Endodermal cell (in vitro differentiated cells): ENCODE results near the gene SLC10A2. TPM values are rescaled to one million over a fixed set of nuclear protein-coding genes. Genes with fewer than 3 reads are reported as not detected.

Source experiments
- DNase-seq: peaks from one replicate; pipeline ENCODE4 v3.0.0-alpha.2; 2017
- H3K27ac ChIP-seq: 2 replicates; pipeline ENCODE4 v1.5.1; 2013; ENCODE audit warnings: mild to moderate bottlenecking, low read depth, low read length, moderate library complexity
- H3K27me3 ChIP-seq: 2 replicates; pipeline ENCODE4 v1.6.1; 2013; ENCODE audit warnings: mild to moderate bottlenecking, low read length, moderate library complexity; ENCODE audit not compliant: insufficient read depth, control insufficient read depth, poor library complexity, severe bottlenecking
- H3K36me3 ChIP-seq: 2 replicates; pipeline ENCODE4 v1.7.0; 2013; ENCODE audit warnings: mild to moderate bottlenecking, low read length, moderate library complexity; ENCODE audit not compliant: control insufficient read depth, insufficient read depth
- H3K4me1 ChIP-seq: one replicate; pipeline ENCODE4 v1.7.0; 2013; ENCODE audit warnings: low read length; ENCODE audit not compliant: control insufficient read depth, insufficient read depth
- H3K4me3 ChIP-seq: 2 replicates; pipeline ENCODE4 v1.5.1; 2013; ENCODE audit warnings: mild to moderate bottlenecking, low read length, moderate library complexity
- H3K9ac ChIP-seq: 2 replicates; pipeline ENCODE4 v1.6.1; 2013; ENCODE audit warnings: mild to moderate bottlenecking, low read length, moderate library complexity; ENCODE audit not compliant: poor library complexity, severe bottlenecking; ENCODE audit errors: extremely low read depth
- H3K9me3 ChIP-seq: 2 replicates; pipeline ENCODE4 v1.6.1; 2013; ENCODE audit warnings: mild to moderate bottlenecking, low read length, moderate library complexity; ENCODE audit not compliant: control insufficient read depth
- H3K27ac Mint-ChIP-seq: 2 replicates; pipeline ENCODE4 v1.8.0; 2020; ENCODE audit warnings: mixed read lengths
- H3K27me3 Mint-ChIP-seq: 2 replicates; pipeline ENCODE4 v1.8.0; 2021; ENCODE audit warnings: mild to moderate bottlenecking, mixed read lengths; ENCODE audit not compliant: insufficient read depth
- H3K36me3 Mint-ChIP-seq: 2 replicates; pipeline ENCODE4 v1.8.0; 2020; ENCODE audit warnings: low read depth, mixed read lengths
- H3K4me1 Mint-ChIP-seq: 2 replicates; pipeline ENCODE4 v1.8.0; 2020; ENCODE audit warnings: mixed read lengths
- H3K4me3 Mint-ChIP-seq: 2 replicates; pipeline ENCODE4 v1.8.0; 2020; ENCODE audit warnings: mild to moderate bottlenecking, moderate library complexity, mixed read lengths
- H3K9me3 Mint-ChIP-seq: 2 replicates; pipeline ENCODE4 v1.8.0; 2020; ENCODE audit warnings: mild to moderate bottlenecking, mixed read lengths
- WGBS, 2 experiments: methylation state at CpG; one replicate each; pipeline versions ENCODE4 v1.1.5 to v1.1.7; 2013; ENCODE audit warnings: missing lambda C conversion rate in 2 of 2, mixed read lengths in 1 of 2; ENCODE audit not compliant: insufficient coverage in 1 of 2, insufficient read length in 1 of 2; 5-methylcytosine and 5-hydroxymethylcytosine counted together
- total RNA-seq, 2 donors: library from RNA; stranded (reverse); fragmentation: NEBNext Ultra II Directional in 1 of 2; extraction: Animal tissue kit (Norgen Biotek cat#: 25700) in 1 of 2; gene quantifications; 2 replicates in 1 of 2; 3 replicates in 1 of 2; pipeline ENCODE4 v1.2.1, GENCODE V29; 2021
- TF ChIP-seq, protein P1 (sequence below): fragments of 200-600 bp; sonication (generic); conservative IDR thresholded peaks from 2 replicates; pipeline ENCODE4 v1.5.0; 2021; ENCODE audit warnings: antibody characterized with exemption, mild to moderate bottlenecking

SLC10A2 gene
- total RNA-seq, 2 donors from 2014 or later = not detected

DNA sequence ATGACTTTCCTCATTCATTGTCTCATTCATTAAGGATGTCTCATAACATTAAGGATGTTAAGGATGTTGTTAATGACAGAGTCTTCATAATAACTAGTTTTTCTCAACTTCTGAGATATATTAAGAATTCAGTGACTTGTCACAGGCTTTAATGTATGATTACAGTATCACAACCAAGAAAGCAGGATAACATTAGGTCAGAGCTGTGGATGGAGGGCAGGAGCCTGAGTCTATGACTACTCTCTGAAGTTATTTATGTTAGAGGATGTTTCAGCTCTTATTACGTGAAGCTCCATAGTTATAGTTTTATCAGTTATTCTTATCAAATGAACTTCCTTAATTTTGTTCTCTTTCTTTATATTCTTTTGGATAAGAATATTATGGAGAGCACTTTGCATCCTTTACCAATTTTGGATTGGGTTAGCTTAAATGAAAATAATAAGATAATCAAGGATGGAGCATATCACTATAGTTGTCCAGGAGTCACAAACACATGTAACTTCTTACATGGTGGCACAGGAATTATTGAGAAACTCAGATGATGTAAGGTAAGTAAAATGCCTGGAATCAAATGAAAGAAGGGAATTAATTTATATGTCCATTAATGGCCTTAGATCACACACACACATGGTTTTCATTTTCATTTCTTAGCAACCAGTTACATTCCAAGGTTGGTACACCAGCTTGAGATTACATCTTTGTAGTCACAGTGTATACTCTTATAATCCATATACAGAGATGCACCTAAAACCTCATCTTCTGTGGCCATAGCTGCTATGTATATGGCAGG lies 57.0 kb downstream of the SLC10A2 start:
- Histone ChIP-seq H3K9me3 (no peaks in the 10 kb centered on the region), H3K27me3 (no peaks in the 10 kb centered on the region), H3K9ac (no peak overlapping the region), H3K27ac (no peak overlapping the region), H3K4me1 (no peaks in the 10 kb centered on the region), H3K36me3 (no peaks in the 10 kb centered on the region), H3K4me3 (no peak overlapping the region)
- Mint-ChIP-seq H3K27ac (no peak overlapping the region), H3K4me3 (no peak overlapping the region), H3K4me1 (no peaks in the 10 kb centered on the region), H3K27me3 (peaks cover 2% of the 10 kb centered on the region), H3K9me3 (no peaks in the 10 kb centered on the region), H3K36me3 (no peaks in the 10 kb centered on the region)
- TF ChIP-seq, protein P1, sequence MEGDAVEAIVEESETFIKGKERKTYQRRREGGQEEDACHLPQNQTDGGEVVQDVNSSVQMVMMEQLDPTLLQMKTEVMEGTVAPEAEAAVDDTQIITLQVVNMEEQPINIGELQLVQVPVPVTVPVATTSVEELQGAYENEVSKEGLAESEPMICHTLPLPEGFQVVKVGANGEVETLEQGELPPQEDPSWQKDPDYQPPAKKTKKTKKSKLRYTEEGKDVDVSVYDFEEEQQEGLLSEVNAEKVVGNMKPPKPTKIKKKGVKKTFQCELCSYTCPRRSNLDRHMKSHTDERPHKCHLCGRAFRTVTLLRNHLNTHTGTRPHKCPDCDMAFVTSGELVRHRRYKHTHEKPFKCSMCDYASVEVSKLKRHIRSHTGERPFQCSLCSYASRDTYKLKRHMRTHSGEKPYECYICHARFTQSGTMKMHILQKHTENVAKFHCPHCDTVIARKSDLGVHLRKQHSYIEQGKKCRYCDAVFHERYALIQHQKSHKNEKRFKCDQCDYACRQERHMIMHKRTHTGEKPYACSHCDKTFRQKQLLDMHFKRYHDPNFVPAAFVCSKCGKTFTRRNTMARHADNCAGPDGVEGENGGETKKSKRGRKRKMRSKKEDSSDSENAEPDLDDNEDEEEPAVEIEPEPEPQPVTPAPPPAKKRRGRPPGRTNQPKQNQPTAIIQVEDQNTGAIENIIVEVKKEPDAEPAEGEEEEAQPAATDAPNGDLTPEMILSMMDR = no peak
- no CpG with 5 or more reads among the region's 1 CpG for WGBS, 2 experiments
- DNase-seq = no peak

DNA sequence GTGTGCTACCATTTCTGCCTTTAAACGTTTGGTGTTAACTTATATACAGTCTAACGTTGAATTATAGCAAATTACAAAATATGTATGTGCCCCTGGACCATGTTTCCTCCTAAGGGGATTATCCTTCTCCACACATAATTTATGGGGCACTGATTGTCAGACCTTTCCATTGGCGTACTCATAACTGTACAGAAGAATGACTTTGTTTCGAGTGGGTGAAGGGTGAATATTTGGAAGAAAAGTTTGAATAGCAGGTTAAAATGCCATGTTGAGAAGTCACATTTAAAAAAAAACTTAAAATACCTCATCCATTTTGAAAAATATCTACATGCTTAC lies 58.8 kb downstream of the SLC10A2 start:
- TF ChIP-seq, protein P1 = no peak
- Histone ChIP-seq H3K36me3 (no peaks in the 10 kb centered on the region), H3K27me3 (no peaks in the 10 kb centered on the region), H3K4me1 (no peaks in the 10 kb centered on the region), H3K27ac (no peak overlapping the region), H3K9ac (no peak overlapping the region), H3K9me3 (no peaks in the 10 kb centered on the region), H3K4me3 (no peak overlapping the region)
- 91 to 100% methylated on average over 2 to 4 of the region's 4 CpGs for WGBS, 2 experiments
- Mint-ChIP-seq H3K27ac (no peak overlapping the region), H3K4me1 (no peaks in the 10 kb centered on the region), H3K27me3 (peaks cover 2% of the 10 kb centered on the region), H3K9me3 (no peaks in the 10 kb centered on the region), H3K4me3 (no peak overlapping the region), H3K36me3 (no peaks in the 10 kb centered on the region)
- DNase-seq = no peak

DNA sequence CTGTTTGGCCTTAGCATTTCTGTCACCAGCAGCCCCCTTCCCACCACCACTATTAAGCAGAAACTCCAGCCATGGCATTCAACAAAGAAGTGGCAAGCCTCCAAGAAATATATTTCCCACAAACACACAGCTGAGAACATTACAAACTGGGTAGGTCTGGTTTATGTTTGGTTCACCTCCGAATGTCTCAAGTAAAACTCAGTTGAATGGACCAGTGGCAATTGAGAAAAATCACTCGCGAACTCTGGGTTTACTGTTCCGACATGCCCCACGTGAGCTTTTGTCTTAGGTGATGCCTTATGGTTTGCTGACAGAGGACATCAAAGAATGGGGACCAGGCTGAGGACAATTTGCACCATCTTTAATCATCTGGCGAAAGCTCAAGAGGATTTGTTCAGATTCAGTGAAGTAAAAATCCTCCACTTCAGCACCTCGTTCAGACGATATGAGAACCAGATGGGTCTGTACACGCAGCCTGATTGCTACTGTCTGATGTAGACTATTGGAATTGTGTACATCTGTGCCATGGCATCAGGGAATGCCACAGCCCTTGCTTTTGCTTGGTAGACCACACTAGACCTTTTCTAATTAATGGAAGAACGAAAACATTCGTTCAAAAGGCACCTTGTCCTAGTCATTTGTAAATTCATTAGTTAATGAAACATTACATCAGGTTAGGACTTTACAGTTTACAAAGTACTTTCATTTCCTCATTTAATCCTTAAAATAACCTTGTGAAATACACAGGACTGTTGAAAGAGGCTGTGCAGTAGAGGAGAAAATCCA lies 59.4 kb downstream of the SLC10A2 start:
- H3K36me3 ChIP-seq = no peaks in the 10 kb centered on the region
- H3K4me1 ChIP-seq = no peaks in the 10 kb centered on the region
- DNase-seq = no peak
- no peaks in the 10 kb centered on the region for H3K27me3 ChIP-seq
- 91 to 92% methylated on average over 11 of the region's 11 CpGs for WGBS, 2 experiments
- Mint-ChIP-seq H3K27me3 (peaks cover 2% of the 10 kb centered on the region), H3K4me3 (no peak overlapping the region), H3K27ac (no peak overlapping the region), H3K4me1 (no peaks in the 10 kb centered on the region), H3K36me3 (no peaks in the 10 kb centered on the region), H3K9me3 (no peaks in the 10 kb centered on the region)
- no peaks in the 10 kb centered on the region for H3K9me3 ChIP-seq
- H3K9ac ChIP-seq = no peak overlapping the region
- TF ChIP-seq, protein P1 = no peak
- H3K27ac ChIP-seq = no peak overlapping the region
- H3K4me3 ChIP-seq = no peak overlapping the region
